GM20000 (cell line): ENCODE data around the gene HAUS6.

Experiments used
- DNase-seq: peaks from one replicate; pipeline ENCODE4 v3.0.0; 2012; ENCODE audit warnings: low spot score
- TF ChIP-seq, protein P1 (sequence below): IDR thresholded peaks from 2 replicates; pipeline ENCODE4 v1.5.1; 2012; ENCODE audit warnings: mild to moderate bottlenecking, control low read depth; ENCODE audit errors: extremely low read depth, missing control alignments

HAUS6 gene

DNA sequence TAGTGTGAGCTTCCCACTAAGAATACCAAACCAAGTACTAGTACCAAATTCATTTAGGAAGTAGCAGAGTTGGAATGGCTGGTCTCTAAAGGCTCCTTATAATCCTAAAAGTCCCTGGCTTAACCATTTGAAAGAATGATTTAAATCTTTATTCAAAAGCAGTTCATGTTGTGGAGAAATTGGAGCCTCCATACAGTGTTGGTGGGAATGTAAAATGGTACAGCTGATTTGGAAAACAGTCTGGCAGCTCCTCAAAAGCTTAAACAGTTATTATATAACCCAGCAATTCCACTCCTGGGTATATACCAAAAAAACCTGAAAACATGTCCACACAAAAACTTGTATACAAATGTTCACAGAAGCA is 21.7 kb upstream of the HAUS6 start:
- TF ChIP-seq, protein P1, sequence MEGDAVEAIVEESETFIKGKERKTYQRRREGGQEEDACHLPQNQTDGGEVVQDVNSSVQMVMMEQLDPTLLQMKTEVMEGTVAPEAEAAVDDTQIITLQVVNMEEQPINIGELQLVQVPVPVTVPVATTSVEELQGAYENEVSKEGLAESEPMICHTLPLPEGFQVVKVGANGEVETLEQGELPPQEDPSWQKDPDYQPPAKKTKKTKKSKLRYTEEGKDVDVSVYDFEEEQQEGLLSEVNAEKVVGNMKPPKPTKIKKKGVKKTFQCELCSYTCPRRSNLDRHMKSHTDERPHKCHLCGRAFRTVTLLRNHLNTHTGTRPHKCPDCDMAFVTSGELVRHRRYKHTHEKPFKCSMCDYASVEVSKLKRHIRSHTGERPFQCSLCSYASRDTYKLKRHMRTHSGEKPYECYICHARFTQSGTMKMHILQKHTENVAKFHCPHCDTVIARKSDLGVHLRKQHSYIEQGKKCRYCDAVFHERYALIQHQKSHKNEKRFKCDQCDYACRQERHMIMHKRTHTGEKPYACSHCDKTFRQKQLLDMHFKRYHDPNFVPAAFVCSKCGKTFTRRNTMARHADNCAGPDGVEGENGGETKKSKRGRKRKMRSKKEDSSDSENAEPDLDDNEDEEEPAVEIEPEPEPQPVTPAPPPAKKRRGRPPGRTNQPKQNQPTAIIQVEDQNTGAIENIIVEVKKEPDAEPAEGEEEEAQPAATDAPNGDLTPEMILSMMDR, result no peak
- no peak for DNase-seq

DNA sequence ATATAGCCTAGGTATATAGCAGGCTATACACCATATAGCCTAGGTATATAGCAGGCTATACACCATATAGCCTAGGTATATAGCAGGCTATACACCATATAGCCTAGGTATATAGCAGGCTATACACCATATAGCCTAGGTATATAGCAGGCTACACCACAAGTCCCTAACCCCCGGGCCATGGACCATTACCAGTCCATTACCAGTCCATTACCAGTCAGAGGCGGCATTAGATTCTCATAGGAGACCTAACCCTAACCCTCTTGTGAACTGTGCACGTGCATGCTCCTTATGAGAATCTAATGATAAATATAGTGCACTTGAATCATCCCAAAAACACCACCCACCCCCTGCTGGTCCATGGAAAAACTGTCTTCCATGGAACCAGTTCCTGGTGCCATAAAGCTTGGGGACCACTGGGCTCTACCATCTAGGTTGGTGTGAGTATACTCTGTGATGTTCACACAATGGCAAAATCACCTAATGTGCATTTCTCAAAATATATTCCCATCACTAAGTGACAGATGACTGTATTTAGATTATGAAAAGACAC is 19.9 kb upstream of the HAUS6 start:
- TF ChIP-seq, protein P1, result no peak
- no peak for DNase-seq

DNA sequence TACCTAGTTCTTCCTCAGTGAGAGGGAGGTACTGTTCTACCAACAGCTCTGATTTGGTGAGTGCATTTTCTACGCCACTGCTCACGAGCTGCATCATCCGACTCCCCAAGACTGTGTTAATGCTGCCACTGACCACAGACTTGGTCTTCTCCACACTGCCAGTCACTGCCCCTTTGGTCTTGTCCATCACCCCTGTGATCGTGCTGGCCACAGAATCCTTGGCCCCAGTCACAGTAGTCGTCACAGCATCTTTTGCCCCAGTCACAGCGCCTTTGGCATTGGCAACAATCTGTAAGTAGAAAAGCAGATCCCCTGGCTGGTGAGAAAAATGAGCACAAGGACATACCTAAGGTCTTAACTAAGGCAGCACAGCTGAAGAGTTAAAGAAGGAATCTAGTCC is 18.2 kb upstream of the HAUS6 start:
- DNase-seq, result no peak
- TF ChIP-seq, protein P1, result no peak

DNA sequence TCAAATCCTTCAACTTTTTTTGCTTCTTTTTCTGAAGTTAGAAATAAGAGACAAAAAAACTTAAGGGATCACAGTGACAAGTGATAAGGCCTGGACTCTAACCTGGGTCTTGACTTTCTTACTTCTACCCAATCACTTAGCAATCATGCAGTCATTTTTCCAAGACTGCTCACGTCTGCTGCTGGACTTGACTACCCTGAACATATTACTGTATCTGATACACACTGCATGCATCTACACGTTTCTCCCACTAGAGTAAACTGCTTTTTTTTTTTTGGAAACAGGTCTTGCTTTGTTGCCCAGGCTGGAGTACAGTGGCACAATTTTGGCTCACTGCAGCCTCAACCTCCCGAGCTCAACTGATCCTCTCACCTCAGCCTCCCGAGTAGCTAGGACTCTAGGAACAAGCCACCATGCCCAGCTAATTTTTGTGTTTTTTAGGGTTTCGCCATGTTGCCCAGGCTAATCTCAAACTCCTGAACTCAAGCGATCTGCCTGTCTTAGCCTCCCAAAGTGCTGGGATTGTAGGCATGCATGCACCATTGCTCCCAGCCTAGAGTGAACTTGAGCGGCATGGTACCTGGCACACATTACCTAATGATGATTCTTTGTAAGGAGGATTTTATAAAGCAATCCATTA is 17.2 kb upstream of the HAUS6 start:
- TF ChIP-seq, protein P1, result no peak
- DNase-seq, result no peak

DNA sequence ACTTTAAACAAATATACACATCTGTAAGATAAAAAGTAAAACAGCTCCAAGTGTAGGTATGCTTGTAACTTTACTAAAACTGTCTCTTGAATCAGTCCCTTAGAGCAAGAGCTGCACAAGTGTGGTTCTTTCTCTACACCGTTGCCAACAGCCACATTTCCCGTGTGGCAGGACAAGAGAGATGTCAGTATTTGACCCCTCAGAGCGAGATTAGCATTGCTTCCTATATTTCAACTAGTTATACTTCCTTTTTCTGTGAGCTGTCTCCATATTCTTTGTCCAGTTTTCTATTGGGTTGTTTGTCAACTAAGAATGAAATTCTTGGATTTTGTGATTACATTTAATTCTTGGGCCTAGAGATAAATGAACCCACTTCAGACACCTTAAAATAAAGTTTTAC is 16.5 kb upstream of the HAUS6 start:
- DNase-seq, result no peak
- TF ChIP-seq, protein P1, result no peak

DNA sequence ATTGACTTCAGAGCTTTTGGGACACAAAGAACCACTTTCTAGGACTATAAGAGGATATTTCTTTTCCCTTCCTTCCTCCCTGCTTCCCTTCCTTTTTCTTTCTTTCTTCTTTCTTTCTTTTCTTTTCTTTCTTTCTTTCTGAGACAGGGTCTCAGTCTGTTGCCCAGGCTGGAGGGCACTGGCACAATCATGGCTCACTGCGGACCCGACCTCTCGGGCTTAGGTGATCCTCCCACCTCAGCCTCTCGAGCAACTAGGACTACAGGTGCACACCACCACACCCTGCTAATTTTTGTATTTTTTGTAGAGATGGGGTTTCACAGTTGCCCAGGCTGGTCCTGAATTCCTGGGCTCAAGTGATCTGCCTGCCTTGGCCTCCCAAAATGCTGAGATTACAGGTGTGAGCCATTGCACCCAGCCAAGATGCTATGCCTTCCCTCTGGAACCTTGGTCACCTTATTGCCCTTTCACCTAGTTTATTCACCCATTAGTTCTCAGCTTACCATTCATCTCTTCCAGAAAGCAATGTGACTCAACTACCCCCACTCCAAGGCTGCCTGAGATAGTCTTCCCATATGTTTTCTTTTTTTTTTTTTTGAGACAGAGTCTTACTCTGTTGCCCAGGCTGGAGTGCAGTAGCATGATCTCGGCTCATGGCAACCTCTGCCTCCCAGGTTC is 14.5 kb upstream of the HAUS6 start:
- TF ChIP-seq, protein P1, result no peak
- DNase-seq, result no peak

DNA sequence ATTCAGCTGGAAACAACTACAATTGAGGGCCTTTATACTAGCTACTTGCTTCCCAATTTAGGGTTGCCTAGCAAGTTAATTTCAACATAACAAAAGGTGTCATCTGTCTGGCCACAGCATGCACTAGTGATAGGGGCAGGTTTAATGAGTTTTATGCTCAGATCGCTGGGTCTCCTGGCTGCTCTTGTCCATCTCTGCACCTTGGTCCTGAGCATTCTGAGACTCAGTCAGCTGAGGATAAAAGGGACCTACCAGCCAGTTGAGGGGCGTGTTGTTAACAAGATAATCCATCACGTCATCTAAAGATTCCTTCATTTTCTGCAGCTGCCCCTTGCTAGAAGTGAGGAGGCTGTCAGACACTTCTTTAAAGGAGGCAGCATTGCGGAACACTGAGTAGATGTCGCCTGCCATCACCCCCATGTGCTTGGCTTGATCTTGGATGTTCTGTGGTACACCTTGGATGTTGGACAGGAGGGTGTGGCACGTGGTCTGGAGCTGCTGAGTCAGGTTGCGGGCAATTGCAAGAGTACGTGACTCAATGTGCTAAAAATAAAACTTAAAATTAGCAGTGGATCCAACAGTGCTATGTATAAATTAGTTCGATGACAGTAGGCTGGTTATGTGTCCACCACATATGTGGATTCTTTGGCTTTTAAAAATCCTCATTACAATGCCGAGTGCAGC is 13.5 kb upstream of the HAUS6 start:
- TF ChIP-seq, protein P1, result no peak
- DNase-seq, result no peak
